22Rv1 (cell line): ENCODE measurements around the gene PTPRD.

Source experiments
- H3K27ac ChIP-seq: fragments of 450-650 bp; 2 replicates; pipeline ENCODE4 v1.5.1; 2017
- CTCF ChIP-seq: fragments of 450-650 bp; IDR thresholded peaks from 2 replicates; pipeline ENCODE4 v1.5.1; 2017; ENCODE audit warnings: mild to moderate bottlenecking
- ZFX ChIP-seq: fragments of 450-650 bp; IDR thresholded peaks from 2 replicates; pipeline ENCODE4 v1.6.1; 2017; ENCODE audit warnings: antibody characterized with exemption, borderline replicate concordance

Gene PTPRD

GRCh38 chr9:9917400-9917799 lies 695.4 kb downstream of the PTPRD start:
- no peak for TF ChIP-seq ZFX
- no peak for TF ChIP-seq CTCF
- H3K27ac ChIP-seq, result no peak overlapping the region

GRCh38 chr9:9914174-9914573 lies 698.6 kb downstream of the PTPRD start:
- TF ChIP-seq ZFX, result no peak
- TF ChIP-seq CTCF, result no peak
- H3K27ac ChIP-seq, result no peak overlapping the region

- H3K27ac ChIP-seq, result no peak overlapping the region
- TF ChIP-seq ZFX (no peak), CTCF (no peak)
Observed at GRCh38 chr9:9913276-9913832, 699.4 kb downstream of the PTPRD start.

GRCh38 chr9:9912459-9912858 lies 700.3 kb downstream of the PTPRD start:
- TF ChIP-seq ZFX, result no peak
- TF ChIP-seq CTCF, result peak; percentile 74
- H3K27ac ChIP-seq, result no peak overlapping the region

GRCh38 chr9:9905736-9906135 lies 707.1 kb downstream of the PTPRD start:
- TF ChIP-seq ZFX, result no peak
- TF ChIP-seq CTCF, result no peak
- H3K27ac ChIP-seq, result no peak overlapping the region

- no peak overlapping the region for H3K27ac ChIP-seq
- TF ChIP-seq ZFX (no peak), CTCF (no peak)
Observed at GRCh38 chr9:9904041-9904440, 708.8 kb downstream of the PTPRD start.

- TF ChIP-seq CTCF, result no peak
- TF ChIP-seq ZFX, result no peak
- no peak overlapping the region for H3K27ac ChIP-seq
Observed at GRCh38 chr9:9901624-9902023, 711.2 kb downstream of the PTPRD start.
